ENCODE measurements around the gene SEPTIN12. TPM values are rescaled to one million over a fixed set of nuclear protein-coding genes. Genes with fewer than 3 reads are reported as not detected.
"Not testable (repeated sequence)": the region's sequence is repeated elsewhere in the genome, so short reads cannot be mapped to it uniquely, and the experiment has no call there.

The SEPTIN12 gene
- polyA plus RNA-seq, 3 donors, result 0.32 to 6.1 TPM; not detected in 1

GRCh38 chr16:4788910-4789309 lies 765 bp upstream of the SEPTIN12 start:
- no peak for DNase-seq (ENCODE audit: extremely low read depth in 1 of 11, low read depth in 9 of 11, low spot score in 4 of 11)

GRCh38 chr16:4788489-4788889 lies 344 bp upstream of the SEPTIN12 start:
- DNase-seq (ENCODE audit: extremely low read depth in 1 of 11, low read depth in 9 of 11, low spot score in 4 of 11), result no peak

GRCh38 chr16:4787068-4787467 lies 1.1 kb downstream of the SEPTIN12 start:
- DNase-seq (ENCODE audit: extremely low read depth in 1 of 11, low read depth in 9 of 11, low spot score in 4 of 11), result no peak

GRCh38 chr16:4785758-4786433 lies 2.2 kb downstream of the SEPTIN12 start:
- DNase-seq (ENCODE audit: extremely low read depth in 1 of 11, low read depth in 9 of 11, low spot score in 4 of 11), result no peak

- not testable (repeated sequence) for DNase-seq (ENCODE audit: extremely low read depth in 1 of 11, low read depth in 9 of 11, low spot score in 4 of 11)
Observed at GRCh38 chr16:4784444-4784987, 3.6 kb downstream of the SEPTIN12 start.

- no peak for DNase-seq (ENCODE audit: extremely low read depth in 1 of 11, low read depth in 9 of 11, low spot score in 4 of 11)
Observed at GRCh38 chr16:4783951-4784336, 4.2 kb downstream of the SEPTIN12 start.

GRCh38 chr16:4783251-4783950 lies 4.7 kb downstream of the SEPTIN12 start:
- no peak for DNase-seq (ENCODE audit: extremely low read depth in 1 of 11, low read depth in 9 of 11, low spot score in 4 of 11)

- no peak for DNase-seq (ENCODE audit: extremely low read depth in 1 of 11, low read depth in 9 of 11, low spot score in 4 of 11)
Observed at GRCh38 chr16:4780235-4780634, 7.9 kb downstream of the SEPTIN12 start.

- no peak for DNase-seq (ENCODE audit: extremely low read depth in 1 of 11, low read depth in 9 of 11, low spot score in 4 of 11)
Observed at GRCh38 chr16:4778050-4778392, 10.1 kb downstream of the SEPTIN12 start.

- no peak for DNase-seq (ENCODE audit: extremely low read depth in 1 of 11, low read depth in 9 of 11, low spot score in 4 of 11)
Observed at GRCh38 chr16:4777339-4778049, 10.7 kb downstream of the SEPTIN12 start.

GRCh38 chr16:4776141-4776705 lies 11.9 kb downstream of the SEPTIN12 start:
- DNase-seq (ENCODE audit: extremely low read depth in 1 of 11, low read depth in 9 of 11, low spot score in 4 of 11), result no peak

- no peak for DNase-seq (ENCODE audit: extremely low read depth in 1 of 11, low read depth in 9 of 11, low spot score in 4 of 11)
Observed at GRCh38 chr16:4775005-4775404, 13.1 kb downstream of the SEPTIN12 start.

GRCh38 chr16:4772351-4772750 lies 15.8 kb downstream of the SEPTIN12 start:
- no peak for DNase-seq (ENCODE audit: extremely low read depth in 1 of 11, low read depth in 9 of 11, low spot score in 4 of 11)

GRCh38 chr16:4771646-4772045 lies 16.5 kb downstream of the SEPTIN12 start:
- DNase-seq (ENCODE audit: extremely low read depth in 1 of 11, low read depth in 9 of 11, low spot score in 4 of 11), result no peak

GRCh38 chr16:4769306-4769638 lies 18.9 kb downstream of the SEPTIN12 start:
- no peak for DNase-seq (ENCODE audit: extremely low read depth in 1 of 11, low read depth in 9 of 11, low spot score in 4 of 11)

- DNase-seq (ENCODE audit: extremely low read depth in 1 of 11, low read depth in 9 of 11, low spot score in 4 of 11), result peak; percentile 85 to 97 (median 93)
Observed at GRCh38 chr16:4768549-4769305, 19.4 kb downstream of the SEPTIN12 start.

- DNase-seq (ENCODE audit: extremely low read depth in 1 of 11, low read depth in 9 of 11, low spot score in 4 of 11), result no peak
Observed at GRCh38 chr16:4767872-4768548, 20.1 kb downstream of the SEPTIN12 start.

GRCh38 chr16:4766875-4767628 lies 21.1 kb downstream of the SEPTIN12 start, which contains the start of gene ZNF500:
TSS of gene ZNF500 (minus strand) at chr16:4767162. CDS start at chr16:4765978, 1,184 bp downstream.
- DNase-seq (ENCODE audit: extremely low read depth in 1 of 11, low read depth in 9 of 11, low spot score in 4 of 11), result peak; percentile 84 to 97 (median 94)
